GM12878 (cell line): ENCODE results near the gene TBC1D19. TPM values are rescaled to one million over a fixed set of nuclear protein-coding genes. Genes with fewer than 3 reads are reported as not detected.

ENCODE experiments used
- ATAC-seq: fragments of 200-7000 bp; cut with Tn5 transposase; 3 replicates; pipeline ENCODE4 v1.9.1; 2020; ENCODE audit warnings: mild to moderate bottlenecking, moderate library complexity
- BruUV-seq: library from RNA; stranded (reverse); fragments of 400-500 nt; replicated peaks from 2 replicates; lab custom pipeline; 2021; lab: Mats Ljungman, UMichigan
- CTCF ChIA-PET: fragments of 300-600 bp; sonication (Branson Sonifier 250); formaldehyde crosslinking; extraction: SDS; loops from one replicate; lab custom pipeline; 2021; ENCODE audit warnings: inconsistent platforms; lab: Yijun Ruan, JAX
- POLR2A ChIA-PET: fragments of 350-600 bp; formaldehyde crosslinking; extraction: SDS; loops from one replicate; lab custom pipeline; 2021; ENCODE audit warnings: inconsistent platforms; lab: Charles Lee
- RAD21 ChIA-PET: fragments of 300-600 bp; sonication (Branson Sonifier 250); formaldehyde crosslinking; loops from one replicate; lab custom pipeline; 2023; ENCODE audit warnings: antibody characterized with exemption; ENCODE audit not compliant: unreplicated experiment; lab: Charles Lee
- SMC1A ChIA-PET: fragments of 300-600 bp; sonication (Branson Sonifier 250); formaldehyde crosslinking; loops from one replicate; lab custom pipeline; 2023; ENCODE audit not compliant: unreplicated experiment, uncharacterized antibody; lab: Charles Lee
- DNase-seq: peaks from one replicate; pipeline ENCODE4 v3.0.0-alpha.2; 2011; ENCODE audit warnings: low read depth, low spot score
- FAIRE-seq: peaks from 3 replicates; lab custom pipeline; 2011; peaks lifted over from hg19 to GRCh38; lab: Jason Lieb, UNC
- H2AFZ ChIP-seq: 2 replicates; pipeline ENCODE4 v1.6.0; 2011; ENCODE audit warnings: low read depth, low read length, control low read depth; ENCODE audit not compliant: control insufficient read depth
- H3K27ac ChIP-seq: 2 replicates; pipeline ENCODE4 v1.5.1; 2011; ENCODE audit warnings: control low read depth; ENCODE audit not compliant: control insufficient read depth, insufficient read depth
- H3K27me3 ChIP-seq, 2 experiments: replicated peaks in 1 of 2; 2 replicates each; pipeline versions ENCODE4 v1.6.0 to v1.6.1; 2011; ENCODE audit warnings: low read length in 1 of 2; ENCODE audit not compliant: control insufficient read depth in 2 of 2, insufficient read depth in 2 of 2
- H3K36me3 ChIP-seq, 2 experiments: 2 replicates each; pipeline ENCODE4 v1.5.1; 2011; ENCODE audit warnings: low read length in 1 of 2; ENCODE audit not compliant: control insufficient read depth in 2 of 2, insufficient read depth in 2 of 2
- H3K4me1 ChIP-seq: 2 replicates; pipeline ENCODE4 v1.6.1; 2011; ENCODE audit warnings: mild to moderate bottlenecking, low read length, moderate library complexity, mixed read lengths; ENCODE audit not compliant: control insufficient read depth, insufficient read depth
- H3K4me2 ChIP-seq: 2 replicates; pipeline ENCODE4 v1.6.0; 2011; ENCODE audit warnings: control low read depth; ENCODE audit not compliant: control insufficient read depth, insufficient read depth
- H3K4me3 ChIP-seq: fragments of 200-600 bp; sonication (generic); 2 replicates; pipeline ENCODE4 v1.5.1; 2016
- H3K79me2 ChIP-seq: 2 replicates; pipeline ENCODE4 v1.6.0; 2011; ENCODE audit warnings: low read length; ENCODE audit not compliant: control insufficient read depth, insufficient read depth
- H3K9ac ChIP-seq: 2 replicates; pipeline ENCODE4 v1.8.0; 2011; ENCODE audit warnings: low read length, control low read depth, mixed read lengths; ENCODE audit not compliant: control insufficient read depth, insufficient read depth
- H3K9me3 ChIP-seq: replicated peaks from 3 replicates; pipeline ENCODE4 v1.5.1; 2011; ENCODE audit warnings: mild to moderate bottlenecking, low read length; ENCODE audit not compliant: control insufficient read depth, insufficient read depth
- H4K20me1 ChIP-seq: 2 replicates; pipeline ENCODE4 v1.6.0; 2011; ENCODE audit not compliant: control insufficient read depth, insufficient read depth
- BACH1 ChIP-seq: fragments of 450-650 bp; IDR thresholded peaks from 2 replicates; pipeline ENCODE4 v1.6.1; 2017; ENCODE audit warnings: mild to moderate bottlenecking, borderline replicate concordance
- CBX3 ChIP-seq: fragments of 200-600 bp; sonication (generic); IDR thresholded peaks from 2 replicates; pipeline ENCODE4 v1.6.1; 2016; ENCODE audit warnings: low read depth, borderline replicate concordance
- CREM ChIP-seq: IDR thresholded peaks from 2 replicates; pipeline ENCODE4 v1.6.1; 2014; ENCODE audit warnings: antibody characterized with exemption, low read depth
- EP300 ChIP-seq, 2 experiments: fragments of 150-350 bp in 1 of 2; IDR thresholded peaks; 2 replicates each; pipeline ENCODE4 v1.6.1; 2011 to 2012; ENCODE audit warnings: low read depth in 2 of 2, low read length in 2 of 2, borderline replicate concordance in 1 of 2, improper control_type of control experiment in 1 of 2, inconsistent platforms in 1 of 2; ENCODE audit not compliant: control insufficient read depth in 1 of 2
- FOS ChIP-seq: IDR thresholded peaks from 3 replicates; pipeline ENCODE4 v1.6.1; 2011; ENCODE audit warnings: borderline replicate concordance; ENCODE audit not compliant: insufficient read length; ENCODE audit errors: extremely low read depth
- IKZF1 ChIP-seq: fragments of 450-650 bp; conservative IDR thresholded peaks from 2 replicates; pipeline ENCODE4 v1.6.1; 2017; ENCODE audit warnings: antibody characterized with exemption, mild to moderate bottlenecking
- KAT2A ChIP-seq: conservative IDR thresholded peaks from 2 replicates; pipeline ENCODE4 v1.6.1; 2011; ENCODE audit warnings: low read depth, low read length; ENCODE audit not compliant: control insufficient read depth
- LARP7 ChIP-seq: fragments of 450-650 bp; IDR thresholded peaks from 2 replicates; pipeline ENCODE4 v1.6.1; 2017; ENCODE audit warnings: mild to moderate bottlenecking
- MTA2 ChIP-seq: fragments of 450-650 bp; IDR thresholded peaks from 2 replicates; pipeline ENCODE4 v1.6.1; 2016; ENCODE audit warnings: low read depth, mild to moderate bottlenecking, moderate library complexity
- MYB ChIP-seq: fragments of 150-350 bp; IDR thresholded peaks from 2 replicates; pipeline ENCODE4 v1.6.1; 2014; ENCODE audit warnings: mild to moderate bottlenecking, low read depth, low read length, borderline replicate concordance
- MYC ChIP-seq: IDR thresholded peaks from 2 replicates; pipeline ENCODE4 v1.6.1; 2011; ENCODE audit warnings: mild to moderate bottlenecking, low read length, moderate library complexity, inconsistent platforms; ENCODE audit not compliant: insufficient read depth, insufficient replicate concordance, insufficient read length, severe bottlenecking
- NR2F1 ChIP-seq: fragments of 450-650 bp; conservative IDR thresholded peaks from 2 replicates; pipeline ENCODE4 v1.6.1; 2017; ENCODE audit warnings: mild to moderate bottlenecking
- POLR2AphosphoS5 ChIP-seq: IDR thresholded peaks from 2 replicates; pipeline ENCODE4 v1.6.1; 2011; ENCODE audit warnings: mild to moderate bottlenecking, low read length, inconsistent platforms
- SP1 ChIP-seq: IDR thresholded peaks from one replicate; pipeline ENCODE4 v1.6.1; 2011; ENCODE audit warnings: low read depth, low read length
- TAF1 ChIP-seq: IDR thresholded peaks from 2 replicates; pipeline ENCODE4 v1.6.1; 2011; ENCODE audit warnings: mild to moderate bottlenecking, low read depth, low read length, borderline replicate concordance
- TCF12 ChIP-seq: IDR thresholded peaks from 2 replicates; pipeline ENCODE4 v1.6.1; 2011; ENCODE audit warnings: low read depth, mild to moderate bottlenecking, low read length
- WRNIP1 ChIP-seq: IDR thresholded peaks from 2 replicates; pipeline ENCODE4 v1.6.1; 2011; ENCODE audit warnings: low read depth, low read length, improper control_type of control experiment, borderline replicate concordance
- WGBS: methylation state at CpG from one replicate; pipeline ENCODE4 v1.1.6; 2016; ENCODE audit warnings: low lambda C conversion rate; ENCODE audit not compliant: insufficient replicate concordance, insufficient coverage; ENCODE audit errors: missing lambda C conversion rate; 5-methylcytosine and 5-hydroxymethylcytosine counted together
- in situ Hi-C: fragments of 300-500 bp; cut with MboI; formaldehyde crosslinking; loops from 9 replicates; pipeline ENCODE4 v1.14.3; 2018; ENCODE audit warnings: mixed read lengths
- intact Hi-C: fragments of 100-400 bp; cut with micrococcal nuclease; formaldehyde crosslinking; loops from one replicate; pipeline ENCODE4 v1.14.2; 2022; ENCODE audit not compliant: unreplicated experiment
- polyA plus RNA-seq, 11 experiments: library from polyadenylated mRNA; depleted of rRNA in 4 of 11; unstranded in 6 of 11; stranded (reverse) in 5 of 11; fragments of >200 nt; fragmentation: Nextera tagmentation in 4 of 11; fragmentation: Illumina TruSeq in 1 of 11; extraction: Ambion mirVana in 4 of 11; extraction: Trizol in 1 of 11; gene quantifications; 1 replicate in 1 of 11; 2 replicates in 10 of 11; pipeline versions ENCODE4 v1.2.1 to v1.2.3, GENCODE V29; 2011 to 2016; ENCODE audit warnings: inconsistent platforms in 2 of 11, missing spikeins in 2 of 11, low read depth in 1 of 11
- total RNA-seq, 4 experiments: library from RNA; depleted of rRNA in 3 of 4; stranded (reverse); fragments of >200 nt in 3 of 4; fragmentation: Illumina TruSeq in 1 of 4; extraction: Trizol in 1 of 4; gene quantifications; 2 replicates each; pipeline versions ENCODE4 v1.2.1 to v1.2.3, GENCODE V29; 2013 to 2021
- TF ChIP-seq, protein P1 (sequence below): fragments of 450-650 bp; IDR thresholded peaks from 2 replicates; pipeline ENCODE4 v1.6.1; 2017; ENCODE audit warnings: mild to moderate bottlenecking, low read depth, inconsistent platforms; ENCODE audit not compliant: poor library complexity, severe bottlenecking
- TF ChIP-seq, protein P2 (sequence below): IDR thresholded peaks from 2 replicates; pipeline ENCODE4 v1.6.1; 2012; ENCODE audit warnings: low read length, inconsistent platforms

Gene TBC1D19
- total and polyA plus RNA-seq, 10 of the 15 experiments (the other 5 are each of a cell fraction or from before 2014, with no cell fraction given) = 0.29 to 3.9 (median 2.1) TPM

DNA sequence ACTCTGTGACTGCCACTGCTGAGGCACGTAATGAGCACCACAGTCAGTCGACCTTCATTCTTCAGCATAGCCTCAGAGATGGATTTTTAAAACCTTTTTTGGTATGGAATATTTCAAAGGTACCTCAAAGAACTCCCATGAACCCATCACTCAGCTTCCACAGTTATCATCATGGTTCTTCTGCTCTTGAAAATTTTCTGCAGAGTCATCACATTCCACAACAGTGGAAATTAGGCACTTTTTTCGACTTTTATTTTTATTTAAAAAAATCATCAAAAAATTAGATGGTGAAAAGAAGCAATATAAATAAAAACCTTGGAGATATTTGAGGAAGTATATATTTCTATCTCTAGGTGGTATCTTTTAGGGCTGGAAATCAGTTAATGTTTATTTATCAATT, 37.5 kb downstream of the TBC1D19 start:
- ATAC-seq (no peak), FAIRE-seq (no peak)
- no TSS peak for BruUV-seq

More for the DNA sequence above, 37.5 kb downstream of the TBC1D19 start:
- no peak overlapping the region for H3K27ac ChIP-seq
- H3K79me2 ChIP-seq = no peaks in the 10 kb centered on the region
- H3K27me3 ChIP-seq = no peaks in the 10 kb centered on the region
- in situ Hi-C loops = no loop called here
- RAD21 ChIA-PET = no interaction called here
- no peaks in the 10 kb centered on the region for H4K20me1 ChIP-seq
- CTCF ChIA-PET = no interaction called here
- DNase-seq = no peak
- SMC1A ChIA-PET = no interaction called here
- no peak overlapping the region for H3K4me2 ChIP-seq
- no peak overlapping the region for H3K9ac ChIP-seq
- intact Hi-C loops = no loop called here
- H2AFZ ChIP-seq = no peak overlapping the region
- no peak overlapping the region for H3K4me3 ChIP-seq
- H3K4me1 ChIP-seq = no peaks in the 10 kb centered on the region
- POLR2A ChIA-PET = no interaction called here
- WGBS = 45% methylated on average over 3 of the region's 3 CpGs
- TF ChIP-seq, protein P1, sequence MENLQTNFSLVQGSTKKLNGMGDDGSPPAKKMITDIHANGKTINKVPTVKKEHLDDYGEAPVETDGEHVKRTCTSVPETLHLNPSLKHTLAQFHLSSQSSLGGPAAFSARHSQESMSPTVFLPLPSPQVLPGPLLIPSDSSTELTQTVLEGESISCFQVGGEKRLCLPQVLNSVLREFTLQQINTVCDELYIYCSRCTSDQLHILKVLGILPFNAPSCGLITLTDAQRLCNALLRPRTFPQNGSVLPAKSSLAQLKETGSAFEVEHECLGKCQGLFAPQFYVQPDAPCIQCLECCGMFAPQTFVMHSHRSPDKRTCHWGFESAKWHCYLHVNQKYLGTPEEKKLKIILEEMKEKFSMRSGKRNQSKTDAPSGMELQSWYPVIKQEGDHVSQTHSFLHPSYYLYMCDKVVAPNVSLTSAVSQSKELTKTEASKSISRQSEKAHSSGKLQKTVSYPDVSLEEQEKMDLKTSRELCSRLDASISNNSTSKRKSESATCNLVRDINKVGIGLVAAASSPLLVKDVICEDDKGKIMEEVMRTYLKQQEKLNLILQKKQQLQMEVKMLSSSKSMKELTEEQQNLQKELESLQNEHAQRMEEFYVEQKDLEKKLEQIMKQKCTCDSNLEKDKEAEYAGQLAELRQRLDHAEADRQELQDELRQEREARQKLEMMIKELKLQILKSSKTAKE = no peak
- TF ChIP-seq MTA2 = no peak
- TF ChIP-seq MYB = no peak
- TF ChIP-seq POLR2AphosphoS5 = no peak
- no peak for TF ChIP-seq LARP7
- no peak for TF ChIP-seq SP1
- no peak for TF ChIP-seq TAF1
- no peak for TF ChIP-seq MYC
- TF ChIP-seq BACH1 = no peak
- TF ChIP-seq, protein P2, sequence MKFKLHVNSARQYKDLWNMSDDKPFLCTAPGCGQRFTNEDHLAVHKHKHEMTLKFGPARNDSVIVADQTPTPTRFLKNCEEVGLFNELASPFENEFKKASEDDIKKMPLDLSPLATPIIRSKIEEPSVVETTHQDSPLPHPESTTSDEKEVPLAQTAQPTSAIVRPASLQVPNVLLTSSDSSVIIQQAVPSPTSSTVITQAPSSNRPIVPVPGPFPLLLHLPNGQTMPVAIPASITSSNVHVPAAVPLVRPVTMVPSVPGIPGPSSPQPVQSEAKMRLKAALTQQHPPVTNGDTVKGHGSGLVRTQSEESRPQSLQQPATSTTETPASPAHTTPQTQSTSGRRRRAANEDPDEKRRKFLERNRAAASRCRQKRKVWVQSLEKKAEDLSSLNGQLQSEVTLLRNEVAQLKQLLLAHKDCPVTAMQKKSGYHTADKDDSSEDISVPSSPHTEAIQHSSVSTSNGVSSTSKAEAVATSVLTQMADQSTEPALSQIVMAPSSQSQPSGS = no peak
- no peak for TF ChIP-seq TCF12
- no peak for TF ChIP-seq KAT2A
- TF ChIP-seq CREM = no peak
- no peak for TF ChIP-seq EP300 (IDR thresholded peaks at IDR 0.05; ENCODE audit: borderline replicate concordance in 1 of 2, control insufficient read depth in 1 of 2, low read depth in 2 of 2, low read length in 2 of 2)
- no peak for TF ChIP-seq CBX3
- TF ChIP-seq IKZF1 = no peak
- no peak for TF ChIP-seq FOS
- TF ChIP-seq NR2F1 = no peak
- no peak for TF ChIP-seq WRNIP1
- TF ChIP-seq, all 136 proteins: peak for 0
- Histone ChIP-seq H3K9me3 (no peaks in the 10 kb centered on the region), H3K36me3 (no peaks in the 10 kb centered on the region)
